A673 (cell line): ENCODE measurements around the gene BABAM2. TPM values are rescaled to one million over a fixed set of nuclear protein-coding genes. Genes with fewer than 3 reads are reported as not detected.

ENCODE experiments used
- BruUV-seq: library from RNA; stranded (reverse); fragments of 400-500 nt; replicated peaks from 2 replicates; lab custom pipeline; 2021; lab: Mats Ljungman, UMichigan
- CTCF ChIA-PET: fragments of 300-600 bp; sonication (Branson Sonifier 250); formaldehyde crosslinking; loops from one replicate; lab custom pipeline; 2022; ENCODE audit warnings: antibody characterized with exemption; lab: Charles Lee
- POLR2A ChIA-PET: fragments of 300-600 bp; sonication (Branson Sonifier 250); formaldehyde crosslinking; loops from one replicate; lab custom pipeline; 2022; ENCODE audit warnings: antibody characterized with exemption; ENCODE audit not compliant: low non-redundant PET; lab: Charles Lee
- DNase-seq: peaks from one replicate; pipeline ENCODE4 v3.0.0-alpha.2; 2015; ENCODE audit warnings: low spot score
- H3K27ac ChIP-seq: fragments of 200-600 bp; sonication (generic); 2 replicates; pipeline ENCODE4 v1.5.1; 2016; ENCODE audit warnings: mixed run types, low read depth, mild to moderate bottlenecking, mixed read lengths, antibody characterized with exemption, low read length; ENCODE audit not compliant: poor library complexity, severe bottlenecking
- H3K27me3 ChIP-seq: fragments of 200-600 bp; sonication (generic); replicated peaks from 2 replicates; pipeline ENCODE4 v1.6.1; 2017; ENCODE audit warnings: mixed run types, low read depth, mild to moderate bottlenecking, mixed read lengths, antibody characterized with exemption, low read length; ENCODE audit not compliant: insufficient read depth, poor library complexity
- H3K36me3 ChIP-seq: fragments of 200-600 bp; sonication (generic); 2 replicates; pipeline ENCODE4 v1.6.1; 2016; ENCODE audit warnings: mixed run types, mild to moderate bottlenecking, mixed read lengths, antibody characterized with exemption, low read length; ENCODE audit not compliant: insufficient read depth, poor library complexity, severe bottlenecking
- H3K4me1 ChIP-seq: fragments of 200-600 bp; sonication (generic); 2 replicates; pipeline ENCODE4 v1.6.1; 2017; ENCODE audit warnings: mixed run types, mild to moderate bottlenecking, mixed read lengths, antibody characterized with exemption, low read length; ENCODE audit not compliant: insufficient read depth, poor library complexity, severe bottlenecking
- H3K4me3 ChIP-seq: fragments of 200-600 bp; sonication (generic); 2 replicates; pipeline ENCODE4 v1.5.1; 2016; ENCODE audit warnings: low read depth, mixed run types, mild to moderate bottlenecking, mixed read lengths, low read length; ENCODE audit not compliant: poor library complexity, severe bottlenecking
- H3K9me3 ChIP-seq: fragments of 200-600 bp; sonication (generic); 2 replicates; pipeline ENCODE4 v1.6.1; 2016; ENCODE audit warnings: mixed run types, low read depth, mild to moderate bottlenecking, mixed read lengths, antibody characterized with exemption, low read length; ENCODE audit not compliant: poor library complexity, severe bottlenecking
- EZH2 ChIP-seq: fragments of 200-600 bp; sonication (generic); IDR thresholded peaks from 2 replicates; pipeline ENCODE4 v1.6.1; 2017; ENCODE audit warnings: borderline replicate concordance, low read depth, mild to moderate bottlenecking, mixed read lengths, antibody characterized with exemption, low read length; ENCODE audit not compliant: poor library complexity, severe bottlenecking
- intact Hi-C: fragments of 100-400 bp; cut with micrococcal nuclease; formaldehyde crosslinking; loops from one replicate; pipeline ENCODE4 v1.10.0; 2022; ENCODE audit not compliant: unreplicated experiment
- total RNA-seq: library from RNA; stranded (reverse); gene quantifications from 2 replicates; pipeline ENCODE4 v1.2.3, GENCODE V29; 2021
- TF ChIP-seq, protein P1 (sequence below): fragments of 300-800, 200-600 bp; sonication (generic); conservative IDR thresholded peaks from 2 replicates; pipeline ENCODE4 v1.5.1; 2017; ENCODE audit warnings: low read depth, mild to moderate bottlenecking, antibody characterized with exemption, low read length, moderate library complexity, mixed read lengths

Gene BABAM2
- total RNA-seq, 1 experiment from 2014 or later = 21.8 TPM

DNA sequence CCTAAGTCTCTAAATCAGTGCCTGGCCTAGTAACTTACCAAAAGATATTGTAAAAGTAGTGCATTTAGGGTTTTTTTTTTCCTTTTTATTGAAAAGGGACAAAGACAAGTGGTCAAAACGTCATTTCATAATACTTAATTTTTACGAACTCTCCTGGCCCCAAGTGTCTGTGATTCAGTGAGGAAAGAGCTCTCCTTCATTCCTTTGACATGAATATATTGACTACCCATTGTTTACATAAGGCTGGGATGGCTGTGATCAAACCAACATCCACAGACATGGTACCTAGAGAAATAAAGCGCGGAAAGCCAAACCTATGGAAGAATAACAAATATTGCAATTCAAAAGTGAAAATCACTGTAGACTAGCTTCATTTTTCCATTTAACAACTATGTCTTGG lies 198.4 kb downstream of the BABAM2 start:
- Histone ChIP-seq H3K27ac (no peak overlapping the region), H3K27me3 (no peaks in the 10 kb centered on the region), H3K9me3 (no peaks in the 10 kb centered on the region), H3K4me1 (peaks cover 8% of the 10 kb centered on the region), H3K4me3 (no peak overlapping the region), H3K36me3 (no peaks in the 10 kb centered on the region)
- BruUV-seq = no TSS peak
- ChIA-PET CTCF (no interaction called here), POLR2A (no interaction called here)
- intact Hi-C loops = no loop called here
- TF ChIP-seq, protein P1, sequence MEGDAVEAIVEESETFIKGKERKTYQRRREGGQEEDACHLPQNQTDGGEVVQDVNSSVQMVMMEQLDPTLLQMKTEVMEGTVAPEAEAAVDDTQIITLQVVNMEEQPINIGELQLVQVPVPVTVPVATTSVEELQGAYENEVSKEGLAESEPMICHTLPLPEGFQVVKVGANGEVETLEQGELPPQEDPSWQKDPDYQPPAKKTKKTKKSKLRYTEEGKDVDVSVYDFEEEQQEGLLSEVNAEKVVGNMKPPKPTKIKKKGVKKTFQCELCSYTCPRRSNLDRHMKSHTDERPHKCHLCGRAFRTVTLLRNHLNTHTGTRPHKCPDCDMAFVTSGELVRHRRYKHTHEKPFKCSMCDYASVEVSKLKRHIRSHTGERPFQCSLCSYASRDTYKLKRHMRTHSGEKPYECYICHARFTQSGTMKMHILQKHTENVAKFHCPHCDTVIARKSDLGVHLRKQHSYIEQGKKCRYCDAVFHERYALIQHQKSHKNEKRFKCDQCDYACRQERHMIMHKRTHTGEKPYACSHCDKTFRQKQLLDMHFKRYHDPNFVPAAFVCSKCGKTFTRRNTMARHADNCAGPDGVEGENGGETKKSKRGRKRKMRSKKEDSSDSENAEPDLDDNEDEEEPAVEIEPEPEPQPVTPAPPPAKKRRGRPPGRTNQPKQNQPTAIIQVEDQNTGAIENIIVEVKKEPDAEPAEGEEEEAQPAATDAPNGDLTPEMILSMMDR = no peak
- TF ChIP-seq EZH2 = no peak
- no peak for DNase-seq

DNA sequence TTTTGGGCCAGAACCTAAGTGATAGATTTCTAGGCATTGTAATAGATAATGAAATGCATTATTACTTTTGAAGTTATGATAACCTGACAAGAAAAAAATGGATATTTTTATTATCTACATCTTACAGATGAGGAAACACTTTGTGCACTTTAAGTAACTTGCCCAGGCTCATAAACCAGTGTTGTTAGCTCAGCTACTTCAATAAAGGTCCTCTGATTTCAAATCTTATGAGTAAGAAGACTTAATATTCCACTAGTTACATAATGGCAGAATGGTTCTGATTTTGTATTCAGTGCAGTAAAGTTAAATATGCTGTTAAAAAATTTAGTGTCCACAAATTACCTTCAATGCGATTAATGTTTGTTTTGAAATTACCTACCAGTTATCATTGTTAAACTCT lies 199.0 kb downstream of the BABAM2 start:
- H3K9me3 ChIP-seq = no peaks in the 10 kb centered on the region
- no peak overlapping the region for H3K4me3 ChIP-seq
- no peaks in the 10 kb centered on the region for H3K27me3 ChIP-seq
- CTCF ChIA-PET = no interaction called here
- no peaks in the 10 kb centered on the region for H3K36me3 ChIP-seq
- H3K4me1 ChIP-seq = peaks cover 8% of the 10 kb centered on the region
- no peak overlapping the region for H3K27ac ChIP-seq
- intact Hi-C loops = no loop called here
- no peak for TF ChIP-seq EZH2
- TF ChIP-seq, protein P1 = no peak
- DNase-seq = no peak
- BruUV-seq = no TSS peak
- POLR2A ChIA-PET = no interaction called here

DNA sequence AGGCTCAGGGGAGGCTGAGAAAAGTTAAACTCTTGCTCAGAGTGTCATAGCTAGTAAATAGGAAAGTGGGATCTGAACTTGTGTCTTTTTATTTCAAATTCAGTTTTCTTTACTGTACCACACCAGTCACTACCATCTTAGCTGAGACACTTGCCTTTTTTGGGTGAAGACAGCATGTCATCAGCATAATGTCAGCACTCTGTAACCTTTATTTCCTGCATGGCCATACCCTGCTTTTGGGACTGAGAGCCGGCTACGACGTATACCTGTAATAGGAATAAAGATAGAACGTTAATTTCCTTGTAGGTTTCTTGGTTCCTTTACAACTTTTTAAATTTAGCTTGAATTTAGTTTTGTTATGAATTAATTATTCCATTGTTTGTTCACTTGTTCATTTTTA lies 202.8 kb downstream of the BABAM2 start:
- no peaks in the 10 kb centered on the region for H3K27me3 ChIP-seq
- H3K27ac ChIP-seq = no peak overlapping the region
- intact Hi-C loops = no loop called here
- no peak for DNase-seq
- CTCF ChIA-PET = no interaction called here
- TF ChIP-seq, protein P1 = no peak
- TF ChIP-seq EZH2 = no peak
- BruUV-seq = no TSS peak
- no peaks in the 10 kb centered on the region for H3K4me1 ChIP-seq
- no peak overlapping the region for H3K4me3 ChIP-seq
- no peaks in the 10 kb centered on the region for H3K9me3 ChIP-seq
- POLR2A ChIA-PET = no interaction called here
- H3K36me3 ChIP-seq = no peaks in the 10 kb centered on the region
